ENCODE measurements around the gene SULF2.

GRCh38 chr20:47660983-47661700 is 124.1 kb downstream of the SULF2 start:
- TF ChIP-seq CTCF (conservative IDR thresholded peaks at IDR 0.05; ENCODE audit: low read length): no peak
- no peak for TF ChIP-seq EZH2phosphoT487 (IDR thresholded peaks at IDR 0.05; ENCODE audit: borderline replicate concordance)
